Cerebellar nuclear complex (tissue), 1 donor: Measurements from ENCODE around the gene ABHD15.
"Not testable (repeated sequence)": the region's sequence is repeated elsewhere in the genome, so short reads cannot be mapped to it uniquely, and the experiment has no call there.

Source experiments
- DNase-seq, 2 experiments: peaks; one replicate each; lab custom pipeline; 2025; lab: John Stamatoyannopoulos, UW

Gene ABHD15

GRCh38 chr17:29571486-29571882 is 4.6 kb upstream of the ABHD15 start:
- no peak for DNase-seq

GRCh38 chr17:29570521-29570920 is 3.7 kb upstream of the ABHD15 start:
- DNase-seq = no peak

- no peak for DNase-seq
Observed at GRCh38 chr17:29569245-29569950, 2.6 kb upstream of the ABHD15 start.

DNA sequence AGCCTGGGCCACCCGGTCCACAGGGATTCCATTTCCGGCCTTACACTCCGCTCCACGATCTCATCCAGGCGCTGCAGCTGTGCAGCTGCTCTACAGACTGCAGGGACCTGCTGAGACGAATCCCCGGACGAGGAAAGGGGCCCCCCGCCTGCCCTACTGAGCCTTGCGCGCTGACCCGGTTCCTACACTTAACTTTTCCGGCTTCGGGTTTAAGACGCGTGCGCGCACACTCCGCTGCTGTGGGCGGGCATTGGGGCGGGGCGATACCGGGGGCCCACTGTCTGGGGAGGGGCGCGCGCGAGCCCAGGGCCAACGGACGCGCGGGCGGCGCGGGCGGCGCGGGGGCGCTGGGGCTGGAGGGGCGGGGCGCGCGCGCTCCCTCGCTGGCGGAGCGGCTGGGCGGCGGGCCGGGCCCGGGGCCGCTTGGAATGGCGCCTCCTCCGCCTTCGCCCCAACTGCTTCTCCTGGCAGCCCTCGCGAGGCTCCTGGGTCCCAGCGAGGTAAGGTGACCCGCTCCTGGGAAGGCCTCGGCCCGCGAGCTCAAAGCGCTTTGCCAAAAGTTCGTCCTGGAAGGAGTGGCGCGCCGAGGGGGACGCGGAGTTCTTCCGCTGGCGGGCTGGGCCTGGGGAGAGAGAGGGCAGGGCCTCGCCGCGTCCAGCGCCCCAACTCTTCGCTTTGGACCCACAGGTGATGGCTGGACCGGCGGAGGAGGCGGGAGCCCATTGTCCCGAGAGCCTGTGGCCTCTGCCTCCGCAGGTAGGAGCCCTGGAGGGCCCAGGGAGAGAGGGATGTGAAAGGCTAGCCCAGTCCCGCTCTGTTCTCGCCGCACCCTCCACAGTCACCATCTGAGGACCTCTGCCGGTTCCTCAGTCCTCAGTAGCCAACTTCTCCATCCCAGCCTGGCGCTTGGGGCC is 1.8 kb upstream of the ABHD15 start, which contains the start of gene TP53I13:
Gene TP53I13 (plus strand): TSS at position 371 of the 914 bp plus-strand sequence. CDS start 58 bp downstream, at position 429.
- DNase-seq = no peak

DNA sequence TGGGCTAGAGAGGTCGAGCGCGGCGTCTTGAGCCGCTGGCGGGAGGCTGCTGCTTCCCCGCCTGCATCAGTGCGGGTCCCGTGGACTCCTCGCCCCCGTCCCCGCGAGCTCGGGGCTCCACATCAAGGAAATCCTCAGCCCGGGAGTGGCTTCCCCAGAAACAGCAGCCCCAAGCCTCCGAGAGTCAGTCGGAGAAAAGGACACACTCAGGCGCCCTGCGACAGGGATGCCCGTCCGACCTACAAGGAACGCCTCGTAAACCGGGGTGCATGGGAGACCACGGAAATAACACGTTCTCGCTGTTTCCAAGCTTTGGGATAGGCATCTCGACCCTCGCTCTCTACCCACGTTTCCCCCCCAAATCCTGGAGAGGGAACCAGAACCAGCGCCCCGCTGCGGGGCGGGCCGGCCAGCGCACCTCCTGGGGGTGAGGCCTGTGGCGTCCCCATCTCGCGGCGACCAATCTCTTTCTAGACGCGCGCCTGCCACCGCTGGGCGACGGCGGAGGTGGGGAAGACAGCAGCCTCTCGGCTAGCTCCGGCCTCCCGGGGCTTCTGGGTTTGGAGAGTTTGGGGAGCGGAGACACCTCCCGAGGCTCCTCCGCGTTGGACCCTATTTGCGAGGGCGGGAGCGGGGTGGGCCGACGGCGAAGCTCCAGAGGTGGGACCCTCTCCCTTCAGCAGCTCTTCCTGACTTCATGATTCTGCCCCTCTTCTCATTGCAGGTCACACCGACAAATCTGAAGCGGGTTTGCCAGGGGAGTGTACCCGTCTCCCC is 905 bp upstream of the ABHD15 start:
- DNase-seq = no peak

DNA sequence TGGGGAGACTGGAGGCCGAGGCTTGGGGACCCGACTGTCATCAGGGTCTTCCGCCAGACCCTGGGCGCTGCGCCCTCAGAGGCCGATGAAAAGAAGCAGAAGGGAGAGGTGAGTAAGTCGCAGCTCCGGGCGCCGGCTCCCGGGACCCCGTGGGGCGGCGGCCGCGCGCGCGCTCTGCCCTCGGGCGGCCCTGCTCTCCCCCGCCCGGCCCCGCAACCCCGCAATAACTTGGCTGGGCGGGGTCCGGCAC is 392 bp upstream of the ABHD15 start:
- no peak for DNase-seq

DNA sequence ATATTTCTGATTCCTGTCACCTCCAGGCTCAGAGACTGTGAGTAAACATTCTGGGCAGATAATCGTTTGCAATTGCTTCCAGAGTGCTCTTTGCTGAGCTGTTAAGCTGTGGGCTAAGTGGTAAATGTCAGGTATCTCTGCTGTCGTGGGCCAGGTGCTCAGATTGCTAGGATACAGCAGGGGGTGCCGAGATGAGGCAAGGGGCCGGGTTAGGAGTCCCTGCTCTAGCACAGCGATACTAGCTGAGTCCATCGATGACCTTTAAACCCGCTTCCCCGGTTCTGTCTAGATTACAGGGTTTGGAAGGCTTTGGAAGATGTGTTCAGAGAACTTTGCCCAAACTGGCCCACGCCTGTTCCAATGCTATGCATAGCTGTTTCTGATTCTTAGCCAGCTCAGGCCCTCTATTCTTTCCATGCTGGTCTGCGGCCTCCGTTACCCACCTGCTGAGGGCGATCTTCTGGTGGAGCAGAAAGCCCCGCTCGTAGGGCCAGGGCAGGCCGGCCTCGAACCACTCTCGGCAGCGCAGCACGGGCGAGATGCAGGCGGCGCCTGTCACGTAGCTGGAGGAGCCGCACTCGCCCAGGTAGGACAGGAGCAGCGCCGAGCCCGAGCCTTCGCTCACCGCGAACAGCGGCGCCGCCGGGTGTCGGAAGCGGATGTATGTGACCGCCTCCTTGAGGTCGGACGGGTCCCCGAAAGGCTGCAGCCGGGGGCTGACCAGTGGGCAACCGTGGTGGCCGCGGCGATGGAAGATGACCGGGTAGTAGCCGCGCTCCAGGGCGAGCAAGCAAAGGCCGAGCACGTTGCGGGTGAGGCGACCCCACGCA is 979 bp downstream of the ABHD15 start:
- DNase-seq = no peak

DNA sequence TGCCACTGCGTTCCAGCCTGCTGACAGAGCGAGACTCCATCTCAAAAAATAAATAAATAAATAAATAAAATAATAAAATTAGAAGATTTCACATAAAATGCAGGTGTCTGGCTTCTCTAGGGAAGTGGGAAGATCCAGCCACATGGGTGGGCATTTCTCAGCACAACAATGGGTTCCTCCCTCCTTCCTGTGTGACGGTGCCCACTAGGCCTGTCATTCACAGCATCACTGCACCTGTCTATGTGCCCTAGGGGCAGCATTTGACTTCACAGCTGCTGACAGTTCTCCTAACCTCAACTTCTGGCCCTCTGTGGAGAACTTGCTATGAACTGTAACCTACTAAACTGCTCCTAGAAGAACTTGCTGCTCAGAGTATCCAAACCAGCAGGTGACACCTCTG is 3.0 kb downstream of the ABHD15 start:
- DNase-seq = no peak

DNA sequence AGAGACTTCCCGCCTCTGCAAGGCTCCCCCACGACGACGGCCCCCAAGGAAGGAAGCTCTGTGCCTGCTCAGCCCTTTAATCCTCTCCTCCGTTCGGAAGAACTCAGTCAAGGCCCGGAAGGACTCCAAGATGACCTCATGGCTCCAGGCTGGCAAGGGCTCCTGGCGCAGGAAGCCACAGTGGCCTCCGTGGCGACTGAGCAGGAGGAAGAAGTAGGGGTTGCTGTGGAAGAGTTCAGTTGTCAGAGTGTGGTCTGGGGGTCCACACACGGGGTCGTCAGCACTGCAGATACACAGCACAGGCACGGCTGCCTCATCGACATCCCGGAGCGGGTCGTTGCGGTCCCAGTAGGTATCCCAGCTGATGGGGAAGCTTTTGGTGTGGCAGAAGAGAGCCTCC is 4.2 kb downstream of the ABHD15 start:
- no peak for DNase-seq

GRCh38 chr17:29561554-29562517 is 5.0 kb downstream of the ABHD15 start:
- no peak for DNase-seq

DNA sequence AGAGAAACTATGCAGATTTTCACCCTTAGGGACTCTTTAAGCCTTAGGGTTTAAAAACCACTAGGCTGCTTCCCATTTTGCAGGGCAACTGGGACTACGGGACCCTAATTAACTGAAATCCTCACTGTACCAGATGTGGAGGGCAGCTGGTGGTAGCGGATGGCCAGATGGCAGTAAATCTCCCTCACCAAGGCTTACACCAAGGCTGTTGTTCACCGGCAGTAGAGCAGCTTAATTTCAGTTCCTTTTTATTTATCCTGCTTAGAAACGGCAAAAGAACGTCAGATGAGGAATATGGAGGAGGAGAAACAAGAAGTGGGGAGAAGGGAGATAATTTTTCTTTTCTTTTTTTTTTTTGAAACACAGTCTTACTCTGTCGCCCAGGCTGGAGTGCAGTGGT is 6.5 kb downstream of the ABHD15 start:
- no peak for DNase-seq

DNA sequence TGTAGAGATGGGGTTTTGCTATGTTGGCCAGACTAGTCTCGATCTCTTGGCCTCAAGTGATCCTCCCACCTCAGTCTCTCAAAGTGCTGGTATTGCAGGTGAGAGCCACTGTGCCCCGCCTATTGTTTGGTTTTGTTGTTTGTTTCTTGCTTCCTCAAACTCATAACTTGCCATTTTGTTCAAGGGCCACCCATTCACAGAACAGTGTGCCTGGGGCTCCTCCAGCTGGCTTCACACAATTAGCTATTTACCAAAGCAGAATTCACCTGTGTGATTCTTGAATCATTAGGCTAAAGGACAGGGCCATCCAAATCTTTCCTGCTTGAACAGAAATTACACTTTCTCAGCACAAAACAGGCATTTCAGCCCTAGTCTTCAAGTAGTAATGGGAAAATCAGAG is 7.2 kb downstream of the ABHD15 start:
- DNase-seq = no peak

GRCh38 chr17:29558139-29558538 is 8.7 kb downstream of the ABHD15 start:
- not testable (repeated sequence) for DNase-seq

DNA sequence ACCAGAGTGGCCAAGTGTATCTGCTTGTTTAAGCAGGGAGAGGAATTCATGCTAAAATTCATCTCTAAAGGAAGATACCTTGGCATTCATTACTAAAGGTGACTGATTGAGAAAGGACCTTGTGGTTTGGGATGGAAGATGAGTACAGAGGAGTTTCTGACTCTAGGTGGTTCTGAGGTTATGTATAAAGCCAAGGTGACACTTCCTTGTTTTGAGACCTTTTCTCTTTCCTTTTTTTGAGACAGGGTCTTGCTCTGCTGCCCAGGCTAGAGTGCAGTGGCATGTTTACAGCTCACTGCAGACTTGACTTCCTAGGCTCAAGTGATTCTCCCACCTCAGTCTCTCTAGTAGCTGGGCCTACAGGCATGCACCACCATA is 9.1 kb downstream of the ABHD15 start:
- DNase-seq = no peak

DNA sequence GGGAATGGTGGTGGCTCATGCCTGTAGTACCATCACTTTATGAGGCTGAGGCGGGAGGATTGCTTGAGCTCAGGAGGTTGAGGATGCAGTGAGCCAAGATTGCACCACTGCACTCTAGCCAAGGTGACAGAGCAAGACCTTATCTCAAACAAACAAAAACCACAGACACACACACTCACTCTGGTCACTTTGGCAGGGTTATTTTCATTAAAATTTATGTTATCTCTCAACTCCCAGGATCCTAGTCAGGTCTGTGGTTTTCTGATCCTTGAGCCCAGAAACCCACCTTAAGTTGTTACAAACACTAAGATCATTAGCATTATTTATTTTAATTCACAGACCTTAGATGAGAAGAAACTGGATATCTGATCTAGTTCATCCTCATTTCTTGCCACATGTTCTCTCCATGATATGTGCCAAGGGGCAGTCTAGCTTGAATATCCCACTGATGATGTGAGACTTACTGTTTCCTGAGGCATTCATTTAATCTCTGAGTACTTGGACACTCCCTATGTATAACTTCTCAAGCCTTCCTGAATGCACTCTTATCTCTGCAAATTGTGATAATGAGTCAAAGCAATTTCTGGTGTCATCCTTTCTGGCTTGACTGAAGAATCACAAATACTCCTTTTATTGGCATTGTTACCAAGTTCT is 9.6 kb downstream of the ABHD15 start:
- DNase-seq = no peak

DNA sequence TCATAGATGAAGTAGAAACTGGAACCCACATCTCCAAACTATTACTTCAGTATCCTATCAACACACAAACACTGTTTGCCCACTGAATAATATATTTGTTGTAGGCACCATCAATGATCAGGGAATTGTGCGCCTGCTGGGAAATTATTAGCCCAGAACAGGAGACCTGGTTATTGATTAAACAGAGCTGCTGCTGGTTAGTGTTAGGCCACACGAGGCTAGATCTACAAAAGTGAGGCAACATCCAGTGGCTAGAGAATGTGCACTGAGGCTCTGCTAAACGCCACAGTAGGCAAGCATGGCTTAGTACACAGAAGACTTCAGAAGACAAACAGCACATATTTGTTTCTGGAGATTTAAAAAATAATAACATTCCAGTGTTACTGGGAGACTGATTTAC is 11.0 kb downstream of the ABHD15 start:
- no peak for DNase-seq

GRCh38 chr17:29549177-29549923 is 17.5 kb downstream of the ABHD15 start:
- DNase-seq = no peak

GRCh38 chr17:29546830-29547229 is 20.0 kb downstream of the ABHD15 start:
- DNase-seq = no peak

- DNase-seq = no peak
Observed at GRCh38 chr17:29546085-29546484, 20.8 kb downstream of the ABHD15 start.
